OCI-M2 (cell line): ENCODE data around the gene KSR1.
"Not testable (repeated sequence)": the region's sequence is repeated elsewhere in the genome, so short reads cannot be mapped to it uniquely, and the experiment has no call there.

ENCODE experiments used
- DNase-seq: peaks from one replicate; lab custom pipeline; 2025; ENCODE audit not compliant: unreplicated experiment; lab: John Stamatoyannopoulos, UW

The KSR1 gene

GRCh38 chr17:27425991-27426390 is 30.3 kb upstream of the KSR1 start:
- DNase-seq, result no peak

DNA sequence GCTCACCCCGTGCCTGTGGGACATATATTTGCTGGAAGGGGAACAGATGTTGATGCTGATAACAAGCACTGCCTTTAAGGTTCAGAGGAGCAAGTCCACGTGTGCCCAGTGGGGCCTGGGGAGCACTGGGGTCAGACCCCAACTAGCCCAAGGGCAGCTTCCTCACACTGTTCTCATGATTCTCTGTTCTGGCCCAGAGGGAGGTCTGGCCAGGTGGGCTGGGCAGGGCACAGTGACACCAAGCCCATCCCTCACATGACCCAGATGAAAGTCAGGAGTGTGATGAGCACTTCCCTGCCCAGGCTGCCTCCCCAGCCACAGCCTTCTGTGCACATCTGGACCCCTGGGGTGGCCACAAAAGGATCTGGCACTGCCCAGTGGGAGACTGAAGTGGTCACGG is 29.8 kb upstream of the KSR1 start:
- DNase-seq, result not testable (repeated sequence)

GRCh38 chr17:27427166-27427862 is 28.9 kb upstream of the KSR1 start:
- not testable (repeated sequence) for DNase-seq

DNA sequence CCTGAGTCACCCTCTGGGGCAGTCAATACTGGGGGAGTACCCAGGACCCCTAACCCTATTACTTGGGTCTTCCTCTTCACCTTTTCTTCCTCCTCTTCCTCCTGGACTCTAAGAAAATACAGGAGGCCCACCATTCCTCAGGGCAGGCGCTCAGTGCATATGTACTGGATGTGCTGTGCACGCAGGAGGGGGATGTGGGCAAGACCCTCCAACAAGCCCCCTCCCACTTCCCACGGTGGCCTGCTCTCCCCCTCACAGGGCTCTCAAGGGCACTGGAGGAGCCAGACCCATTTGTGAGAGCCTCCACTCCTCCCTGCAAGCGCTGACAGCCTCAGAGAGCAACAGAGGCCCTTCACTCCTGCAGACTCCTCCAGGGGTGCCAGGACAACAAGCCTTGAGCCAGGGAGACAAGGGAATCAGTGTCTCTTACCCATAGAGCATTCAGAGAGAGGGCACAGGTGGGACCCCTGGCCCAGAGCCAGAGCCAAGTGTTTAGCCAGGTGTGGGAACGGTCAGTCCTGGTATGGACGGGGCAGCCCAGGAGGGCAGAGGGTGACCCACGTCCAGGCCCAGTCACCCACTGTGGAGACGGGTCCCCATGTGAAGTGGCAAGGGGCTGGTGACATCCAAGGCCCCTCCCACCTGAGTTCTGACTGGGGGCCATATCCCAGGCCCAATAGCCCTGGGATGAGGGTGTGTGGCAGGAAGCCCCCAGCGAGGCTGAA is 27.3 kb upstream of the KSR1 start:
- no peak for DNase-seq

DNA sequence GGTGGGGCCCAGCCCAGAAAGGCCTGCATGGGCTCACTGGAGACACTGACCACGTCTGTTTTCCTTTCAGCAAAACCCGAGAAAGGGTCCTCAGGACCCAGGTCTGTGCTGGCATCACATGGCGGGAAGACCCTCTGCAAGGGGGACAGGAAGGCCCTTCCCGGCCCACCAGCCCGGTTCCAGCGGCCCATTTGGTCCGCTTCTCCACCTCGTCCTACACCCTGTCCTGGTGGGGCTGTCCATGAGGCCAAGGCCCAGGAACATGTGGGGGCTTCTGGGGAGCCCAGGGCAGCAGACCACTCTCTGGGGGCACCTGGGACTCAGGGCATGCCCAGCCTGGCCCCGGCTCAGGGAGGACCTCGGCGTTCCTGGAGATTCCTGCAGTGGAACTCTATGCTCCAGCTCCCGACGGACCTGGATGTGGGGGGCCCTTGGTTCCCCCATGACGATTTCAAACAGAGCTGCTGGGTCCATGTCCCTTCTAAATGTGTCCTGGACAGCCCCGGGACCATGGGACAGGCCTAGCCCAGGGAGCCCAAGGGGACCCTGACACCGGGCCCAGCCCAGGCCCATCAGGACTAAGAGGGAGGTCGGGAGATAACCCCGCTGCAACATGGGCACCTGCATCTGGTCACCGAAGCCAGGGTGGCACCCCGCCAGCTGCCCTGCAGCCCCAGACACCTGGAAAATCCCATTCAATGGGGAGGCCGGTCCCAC is 26.4 kb upstream of the KSR1 start:
- no peak for DNase-seq

DNA sequence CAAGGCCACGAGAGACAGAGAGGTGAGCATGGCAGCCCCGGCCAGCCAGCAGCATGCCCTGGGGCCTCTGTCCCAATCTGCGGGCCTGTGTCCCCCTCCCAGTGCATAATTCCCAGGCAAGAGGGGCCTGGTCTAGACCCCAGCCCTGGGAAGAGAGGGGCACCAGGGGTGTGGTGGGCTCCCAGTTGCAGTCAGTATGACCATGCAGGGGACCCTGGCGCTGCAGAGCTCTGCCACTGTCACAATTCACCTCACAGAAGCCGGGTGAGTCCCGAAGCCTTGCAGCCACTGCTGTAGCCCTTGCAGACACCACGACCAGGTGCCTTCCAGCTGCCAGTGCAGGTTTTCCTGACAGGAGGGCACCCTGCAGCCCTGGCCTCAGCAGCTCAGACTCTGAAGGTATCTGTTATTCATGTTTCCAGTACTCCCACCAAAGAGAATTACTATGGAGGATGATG is 25.8 kb upstream of the KSR1 start:
- no peak for DNase-seq

GRCh38 chr17:27430882-27431491 is 25.3 kb upstream of the KSR1 start:
- DNase-seq, result no peak

DNA sequence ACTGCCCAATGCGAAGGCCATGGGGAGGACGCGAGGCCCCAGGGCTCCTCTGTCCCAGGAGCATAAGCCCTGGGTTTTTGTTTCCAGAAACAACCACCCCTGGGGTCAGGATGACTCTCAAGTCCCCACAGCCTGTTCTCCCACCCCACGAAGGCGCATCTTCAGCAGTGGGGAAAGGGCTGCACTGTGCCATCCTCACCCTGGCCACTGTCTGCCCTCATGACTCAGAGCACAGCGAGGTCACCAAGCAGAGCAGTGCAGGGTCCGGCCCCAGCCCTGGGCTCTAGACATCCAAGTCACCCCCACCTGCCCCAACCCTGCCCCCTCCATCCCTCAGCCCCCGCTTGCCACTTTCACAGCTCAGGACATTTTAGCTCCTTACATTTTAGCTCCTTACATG is 22.7 kb upstream of the KSR1 start:
- DNase-seq, result no peak

DNA sequence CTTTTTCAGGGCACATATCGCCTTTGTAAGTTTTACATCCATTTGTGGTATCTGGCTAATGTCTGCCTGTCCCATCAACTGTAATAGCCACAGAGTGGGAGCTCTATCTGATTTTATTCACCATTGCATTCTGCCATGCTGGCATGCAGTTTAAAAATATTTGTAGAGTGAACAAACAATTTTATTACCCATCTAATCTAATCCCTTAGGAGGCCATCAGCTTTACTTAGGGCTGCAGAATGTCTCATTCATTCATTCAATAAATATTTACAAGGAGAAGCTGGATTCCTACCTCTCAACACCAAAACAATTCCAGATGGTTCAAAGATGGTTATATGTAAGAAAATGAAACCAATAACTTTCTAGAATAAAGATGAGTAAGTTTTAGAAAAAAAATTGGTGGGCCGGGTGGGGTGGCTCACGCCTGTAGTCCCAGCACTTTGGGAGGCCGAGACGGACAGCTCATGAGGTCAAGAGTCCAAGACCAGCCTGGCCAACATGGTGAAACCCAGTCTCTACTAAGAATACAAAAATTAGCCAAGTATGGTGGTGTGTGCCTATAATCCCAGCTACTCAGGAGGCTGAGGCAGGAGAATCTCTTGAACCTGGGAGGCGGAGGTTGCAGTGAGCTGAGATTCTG is 20.7 kb upstream of the KSR1 start:
- not testable (repeated sequence) for DNase-seq

DNA sequence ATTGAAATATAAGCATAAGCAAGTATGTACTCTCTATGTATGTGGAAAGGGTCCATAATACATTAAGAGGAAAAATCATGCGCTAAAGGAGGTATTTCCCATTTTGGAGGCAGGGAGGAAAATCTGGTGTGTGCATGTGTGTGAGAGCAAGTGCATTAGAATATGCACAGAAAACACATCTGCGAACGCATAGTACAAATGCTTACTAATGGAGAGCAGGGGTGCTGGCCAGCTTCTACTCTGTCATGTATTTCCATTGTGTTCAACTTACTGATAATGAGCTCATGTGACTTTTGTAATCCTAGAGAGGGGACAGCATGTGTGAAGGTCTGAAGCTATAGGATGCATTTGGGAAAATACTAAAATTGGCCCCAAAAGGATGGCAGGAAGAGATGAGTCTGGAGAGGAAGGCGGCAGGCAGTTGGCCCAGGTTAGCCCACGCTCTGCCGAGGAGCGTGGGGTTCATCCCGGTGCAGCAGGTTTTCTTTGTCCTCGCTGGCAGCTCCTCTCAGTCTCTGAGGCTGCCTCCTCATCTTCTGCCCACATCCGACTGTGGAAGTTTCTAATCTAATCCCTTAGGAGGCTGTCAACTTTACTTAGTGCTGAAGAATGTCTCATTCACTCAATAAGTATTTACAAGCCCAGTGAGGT is 17.8 kb upstream of the KSR1 start:
- DNase-seq, result no peak

GRCh38 chr17:27439342-27439741 is 16.9 kb upstream of the KSR1 start:
- DNase-seq, result no peak

GRCh38 chr17:27442702-27443101 is 13.5 kb upstream of the KSR1 start:
- DNase-seq, result no peak

DNA sequence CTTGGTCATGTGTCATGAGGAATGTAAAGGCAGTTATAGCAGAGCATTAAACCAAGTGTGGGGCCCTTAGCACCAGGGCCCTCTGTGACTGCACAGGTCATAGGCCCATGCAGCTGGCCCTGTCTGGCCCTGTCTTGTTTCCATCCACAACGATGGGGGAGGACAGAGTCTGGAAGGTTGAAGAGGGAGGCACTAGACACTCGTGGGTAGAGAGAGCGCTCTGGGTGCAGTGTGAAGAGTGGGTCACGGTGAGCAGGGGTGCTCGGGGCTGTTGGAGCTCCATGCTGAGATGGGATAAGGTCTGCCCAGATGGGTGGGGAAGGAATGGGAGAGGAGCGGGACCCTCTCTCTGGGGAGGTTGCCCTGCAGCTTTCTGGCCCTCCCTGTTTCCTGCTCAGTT is 12.8 kb upstream of the KSR1 start:
- DNase-seq, result no peak

DNA sequence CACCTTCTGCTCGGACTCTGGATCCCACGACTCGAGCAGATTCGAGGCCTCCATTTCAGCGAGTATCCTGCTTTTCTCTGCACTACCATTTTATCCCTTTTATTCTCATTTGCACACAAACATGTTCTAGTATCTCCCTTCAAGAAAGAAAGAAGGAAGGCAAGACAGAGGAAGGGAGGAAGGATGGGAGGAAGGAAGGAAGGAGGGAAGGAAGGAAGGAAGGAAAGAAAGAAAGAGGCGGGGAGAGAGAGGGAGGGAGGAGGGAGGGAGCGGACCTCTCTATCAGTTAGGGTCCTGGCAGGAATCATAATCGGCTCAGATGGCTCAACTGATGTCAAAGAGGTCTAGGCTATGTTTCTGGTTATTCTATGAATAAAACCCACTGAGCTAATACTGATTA is 10.3 kb upstream of the KSR1 start:
- DNase-seq, result no peak

GRCh38 chr17:27446569-27447301 is 9.5 kb upstream of the KSR1 start:
- DNase-seq, result no peak

- DNase-seq, result not testable (repeated sequence)
Measured at GRCh38 chr17:27448534-27448933, 7.7 kb upstream of the KSR1 start.

DNA sequence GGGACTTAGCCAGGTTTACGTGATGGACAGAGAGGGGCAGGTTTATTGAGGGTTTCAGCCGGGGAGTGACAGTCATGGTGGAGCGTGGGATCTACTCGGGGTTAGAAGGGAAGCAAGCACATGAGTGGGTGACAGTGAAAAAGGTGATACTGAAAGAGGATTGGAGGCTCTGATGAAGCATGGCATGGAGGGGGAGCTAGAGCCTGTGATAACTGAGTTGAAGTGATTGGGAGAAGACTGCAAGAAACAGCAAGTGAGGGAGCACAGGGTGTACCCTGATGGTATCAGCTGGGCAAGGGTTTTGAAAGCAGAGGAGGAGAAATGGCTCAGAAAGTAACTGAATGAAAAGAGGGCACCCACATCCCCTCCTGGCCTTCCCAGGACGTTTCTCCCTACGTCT is 6.7 kb upstream of the KSR1 start:
- no peak for DNase-seq

DNA sequence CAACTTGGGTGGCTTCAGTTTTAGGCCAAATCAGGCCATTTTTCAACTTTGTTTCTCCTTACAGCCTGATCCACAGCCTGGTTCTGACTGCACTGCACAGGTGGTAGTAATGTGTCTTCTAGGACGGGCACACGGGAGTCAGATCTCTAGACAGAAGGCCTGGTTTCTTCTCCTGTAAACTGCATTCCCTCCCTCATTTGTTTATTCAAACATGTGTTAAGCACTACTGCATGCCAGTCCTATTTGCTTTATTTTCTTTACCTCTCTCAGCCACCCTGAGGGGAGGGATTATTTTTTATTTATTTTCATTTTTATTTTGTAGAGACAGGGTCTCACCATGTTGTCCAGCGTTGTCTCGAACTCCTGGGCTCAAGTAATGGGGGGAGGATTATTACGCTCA is 6.3 kb upstream of the KSR1 start:
- DNase-seq, result no peak

DNA sequence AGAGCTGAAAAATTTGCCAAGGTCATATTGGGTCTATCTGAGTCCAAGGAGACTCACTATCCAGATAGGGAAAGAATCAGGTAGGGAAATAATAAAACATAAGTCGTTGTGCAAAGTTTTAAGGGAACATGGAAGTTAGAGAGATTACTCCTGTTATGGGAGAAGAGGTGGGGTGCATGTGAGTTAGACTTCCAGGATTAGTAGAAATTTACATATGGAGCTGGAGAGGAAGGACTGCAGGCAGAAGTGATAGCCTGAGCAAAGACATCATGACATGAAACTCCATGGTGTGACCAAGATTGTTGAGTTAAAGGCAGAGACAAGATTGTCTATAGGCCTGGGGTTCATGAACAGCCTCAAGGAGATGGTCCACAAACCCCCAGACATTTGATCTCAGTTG is 5.8 kb upstream of the KSR1 start:
- no peak for DNase-seq

DNA sequence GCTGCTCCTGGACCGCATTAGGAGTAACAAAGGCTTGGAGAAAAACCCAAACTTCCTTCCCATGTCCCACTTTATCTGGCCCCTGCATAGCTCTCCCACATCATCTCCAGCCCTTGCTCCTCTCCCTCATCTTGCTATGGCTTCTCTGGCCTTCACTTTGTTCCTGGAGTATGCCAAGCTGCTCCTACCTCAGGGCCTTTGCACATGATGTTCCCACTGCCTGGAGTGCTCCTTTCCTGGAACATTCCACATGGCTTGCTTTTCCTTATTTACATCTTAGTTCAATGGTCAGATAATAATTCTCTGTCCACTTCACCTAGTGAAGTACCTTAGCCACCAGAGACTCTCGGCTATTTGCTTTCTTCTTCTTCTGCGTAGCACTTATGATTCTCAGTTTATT is 4.3 kb upstream of the KSR1 start:
- no peak for DNase-seq
